Hepatocyte (in vitro differentiated cells): ENCODE results near the gene ZBTB7B.

ENCODE experiments used
- CTCF ChIP-seq: fragments of 200-600 bp; sonication (generic); IDR thresholded peaks from 2 replicates; pipeline ENCODE4 v1.5.1; 2016; ENCODE audit warnings: antibody characterized with exemption, mild to moderate bottlenecking; ENCODE audit not compliant: poor library complexity
- EZH2 ChIP-seq: fragments of 200-600 bp; sonication (generic); IDR thresholded peaks from 2 replicates; pipeline ENCODE4 v1.6.1; 2016; ENCODE audit warnings: antibody characterized with exemption, mild to moderate bottlenecking, borderline replicate concordance
- EZH2phosphoT487 ChIP-seq: fragments of 200-600 bp; sonication (generic); IDR thresholded peaks from one replicate; pipeline ENCODE4 v1.6.1; 2018; ENCODE audit warnings: antibody characterized with exemption, mild to moderate bottlenecking, low read depth, moderate library complexity; ENCODE audit not compliant: unreplicated experiment, severe bottlenecking

- TF ChIP-seq CTCF = no peak
- TF ChIP-seq EZH2phosphoT487 = no peak
- no peak for TF ChIP-seq EZH2
Measured at GRCh38 chr1:154954541-154954940, 48.1 kb upstream of the ZBTB7B start.
